Thymus (tissue), 2 donors: ENCODE measurements around the gene ALKBH1. TPM values are rescaled to one million over a fixed set of nuclear protein-coding genes. Genes with fewer than 3 reads are reported as not detected.

Source experiments
- polyA plus RNA-seq: library from polyadenylated mRNA; stranded (reverse); fragments of 200-250 nt; gene quantifications from one replicate; pipeline ENCODE4 v1.2.3, GENCODE V29; 2013
- total RNA-seq: library from RNA; stranded (reverse); fragments of 120-200 nt; gene quantifications from one replicate; pipeline ENCODE4 v1.2.4, GENCODE V29; 2013
- donor health status: healthy.

Gene ALKBH1
- total and polyA plus RNA-seq, 2 donors = 12.1 to 12.3 TPM

Other genes with a start within 250 kb of the ALKBH1 start
- 139 TPM for gene AHSA1, start 249.9 kb downstream of the ALKBH1 start, total RNA-seq
- gene AHSA1, start 249.9 kb downstream of the ALKBH1 start, polyA plus RNA-seq = 72.6 TPM
- 0.05 TPM for gene ISM2, start 209.2 kb downstream of the ALKBH1 start, total RNA-seq
- 0.18 TPM for gene ISM2, start 209.2 kb downstream of the ALKBH1 start, polyA plus RNA-seq
- gene SPTLC2, start 91.4 kb downstream of the ALKBH1 start, total RNA-seq = 13.5 TPM
- gene SPTLC2, start 91.4 kb downstream of the ALKBH1 start, polyA plus RNA-seq = 7.1 TPM
- gene SLIRP, start 80 bp upstream of the ALKBH1 start, total RNA-seq = 187 TPM
- 223 TPM for gene SLIRP, start 80 bp upstream of the ALKBH1 start, polyA plus RNA-seq
- 81.4 TPM for gene SNW1, start 53.1 kb upstream of the ALKBH1 start, total RNA-seq
- gene SNW1, start 53.1 kb upstream of the ALKBH1 start, polyA plus RNA-seq = 54.9 TPM
- gene ADCK1, start 92.1 kb upstream of the ALKBH1 start, total RNA-seq = 2.8 TPM
- gene ADCK1, start 92.1 kb upstream of the ALKBH1 start, polyA plus RNA-seq = 8.7 TPM